Loucy (cell line): ENCODE results near the gene ARL14.

Source experiments
- H2AFZ ChIP-seq: fragments of 200-600 bp; sonication (generic); 2 replicates; pipeline ENCODE4 v1.6.0; 2016; ENCODE audit warnings: antibody characterized with exemption, mild to moderate bottlenecking, low read length, moderate library complexity
- H3F3A ChIP-seq: fragments of 200-600 bp; 2 replicates; pipeline ENCODE4 v1.6.0; 2016; ENCODE audit warnings: antibody characterized with exemption, low read depth, mild to moderate bottlenecking
- H3K27me3 ChIP-seq: fragments of 200-600 bp; sonication (generic); 2 replicates; pipeline ENCODE4 v1.6.1; 2014; ENCODE audit warnings: low read length, mild to moderate bottlenecking; ENCODE audit not compliant: insufficient read depth, poor library complexity, severe bottlenecking
- H3K36me3 ChIP-seq: fragments of 200-600 bp; sonication (generic); 2 replicates; pipeline ENCODE4 v1.6.1; 2016; ENCODE audit warnings: low read length; ENCODE audit not compliant: insufficient read depth
- H3K4me1 ChIP-seq: fragments of 200-600 bp; sonication (generic); 2 replicates; pipeline ENCODE4 v1.5.1; 2014; ENCODE audit warnings: low read length, mild to moderate bottlenecking; ENCODE audit not compliant: insufficient read depth, poor library complexity, severe bottlenecking
- H3K4me2 ChIP-seq: fragments of 200-600 bp; sonication (generic); 2 replicates; pipeline ENCODE4 v1.6.0; 2014; ENCODE audit warnings: antibody characterized with exemption, low read length, low read depth, mild to moderate bottlenecking; ENCODE audit not compliant: poor library complexity, severe bottlenecking
- H3K4me3 ChIP-seq: fragments of 200-600 bp; sonication (generic); 2 replicates; pipeline ENCODE4 v1.5.1; 2014; ENCODE audit warnings: low read length, mild to moderate bottlenecking, mixed read lengths; ENCODE audit not compliant: poor library complexity, severe bottlenecking
- H3K79me2 ChIP-seq: fragments of 200-600 bp; sonication (generic); 2 replicates; pipeline ENCODE4 v1.6.1; 2014; ENCODE audit warnings: low read length; ENCODE audit not compliant: insufficient read depth
- H3K9ac ChIP-seq: fragments of 200-600 bp; sonication (generic); 2 replicates; pipeline ENCODE4 v1.6.0; 2014; ENCODE audit warnings: mild to moderate bottlenecking, low read depth, low read length, moderate library complexity; ENCODE audit not compliant: poor library complexity, severe bottlenecking
- H3K9me2 ChIP-seq: fragments of 200-600 bp; sonication (generic); replicated peaks from 2 replicates; pipeline ENCODE4 v1.6.1; 2016; ENCODE audit warnings: low read depth, low read length, mixed read lengths
- H3K9me3 ChIP-seq: fragments of 200-600 bp; sonication (generic); 2 replicates; pipeline ENCODE4 v1.6.1; 2014; ENCODE audit warnings: mild to moderate bottlenecking, antibody characterized with exemption, low read length, low read depth; ENCODE audit not compliant: insufficient read depth
- H4K20me1 ChIP-seq: fragments of 200-600 bp; sonication (generic); 2 replicates; pipeline ENCODE4 v1.6.0; 2014; ENCODE audit warnings: antibody characterized with exemption, low read length, mild to moderate bottlenecking; ENCODE audit not compliant: insufficient read depth, poor library complexity, severe bottlenecking
- CTCF ChIP-seq: fragments of 200-600 bp; sonication (generic); conservative IDR thresholded peaks from 2 replicates; pipeline ENCODE4 v1.5.1; 2014; ENCODE audit warnings: mild to moderate bottlenecking, antibody characterized with exemption, low read length
- EZH2phosphoT487 ChIP-seq: fragments of 200-600 bp; IDR thresholded peaks from 2 replicates; pipeline ENCODE4 v1.6.1; 2018; ENCODE audit warnings: antibody characterized with exemption, mild to moderate bottlenecking, moderate library complexity, borderline replicate concordance

Gene ARL14

GRCh38 chr3:160648701-160649100 lies 28.3 kb upstream of the ARL14 start:
- Histone ChIP-seq H3K4me2 (no peak overlapping the region), H3K36me3 (no peaks in the 10 kb centered on the region), H3K4me3 (no peak overlapping the region), H3K9me2 (no peaks in the 10 kb centered on the region), H3K4me1 (no peaks in the 10 kb centered on the region), H3K79me2 (no peaks in the 10 kb centered on the region), H3F3A (no peaks in the 10 kb centered on the region), H4K20me1 (no peaks in the 10 kb centered on the region), H3K9ac (no peak overlapping the region), H2AFZ (no peak overlapping the region), H3K9me3 (no peaks in the 10 kb centered on the region), H3K27me3 (no peaks in the 10 kb centered on the region)
- no peak for TF ChIP-seq CTCF
- no peak for TF ChIP-seq EZH2phosphoT487

- Histone ChIP-seq H3K79me2 (no peaks in the 10 kb centered on the region), H3K36me3 (no peaks in the 10 kb centered on the region), H4K20me1 (no peaks in the 10 kb centered on the region), H3K4me2 (no peak overlapping the region), H2AFZ (no peak overlapping the region), H3K4me1 (no peaks in the 10 kb centered on the region), H3K9me3 (no peaks in the 10 kb centered on the region), H3K9me2 (no peaks in the 10 kb centered on the region), H3K27me3 (no peaks in the 10 kb centered on the region), H3F3A (no peaks in the 10 kb centered on the region), H3K9ac (no peak overlapping the region), H3K4me3 (no peak overlapping the region)
- TF ChIP-seq CTCF, result no peak
- TF ChIP-seq EZH2phosphoT487, result no peak
These were observed 27.4 kb upstream of the ARL14 start for GRCh38 chr3:160649596-160649995.

GRCh38 chr3:160653512-160653911 lies 23.4 kb upstream of the ARL14 start:
- Histone ChIP-seq H3K9ac (no peak overlapping the region), H2AFZ (no peak overlapping the region), H3K27me3 (no peaks in the 10 kb centered on the region), H3K9me2 (no peaks in the 10 kb centered on the region), H3K79me2 (no peaks in the 10 kb centered on the region), H4K20me1 (no peaks in the 10 kb centered on the region), H3F3A (no peaks in the 10 kb centered on the region), H3K9me3 (no peaks in the 10 kb centered on the region), H3K4me3 (no peak overlapping the region), H3K36me3 (no peaks in the 10 kb centered on the region), H3K4me1 (no peaks in the 10 kb centered on the region), H3K4me2 (no peak overlapping the region)
- no peak for TF ChIP-seq EZH2phosphoT487
- TF ChIP-seq CTCF, result peak; percentile 25
